ENCODE results near the gene RAMP3.

The RAMP3 gene

DNA sequence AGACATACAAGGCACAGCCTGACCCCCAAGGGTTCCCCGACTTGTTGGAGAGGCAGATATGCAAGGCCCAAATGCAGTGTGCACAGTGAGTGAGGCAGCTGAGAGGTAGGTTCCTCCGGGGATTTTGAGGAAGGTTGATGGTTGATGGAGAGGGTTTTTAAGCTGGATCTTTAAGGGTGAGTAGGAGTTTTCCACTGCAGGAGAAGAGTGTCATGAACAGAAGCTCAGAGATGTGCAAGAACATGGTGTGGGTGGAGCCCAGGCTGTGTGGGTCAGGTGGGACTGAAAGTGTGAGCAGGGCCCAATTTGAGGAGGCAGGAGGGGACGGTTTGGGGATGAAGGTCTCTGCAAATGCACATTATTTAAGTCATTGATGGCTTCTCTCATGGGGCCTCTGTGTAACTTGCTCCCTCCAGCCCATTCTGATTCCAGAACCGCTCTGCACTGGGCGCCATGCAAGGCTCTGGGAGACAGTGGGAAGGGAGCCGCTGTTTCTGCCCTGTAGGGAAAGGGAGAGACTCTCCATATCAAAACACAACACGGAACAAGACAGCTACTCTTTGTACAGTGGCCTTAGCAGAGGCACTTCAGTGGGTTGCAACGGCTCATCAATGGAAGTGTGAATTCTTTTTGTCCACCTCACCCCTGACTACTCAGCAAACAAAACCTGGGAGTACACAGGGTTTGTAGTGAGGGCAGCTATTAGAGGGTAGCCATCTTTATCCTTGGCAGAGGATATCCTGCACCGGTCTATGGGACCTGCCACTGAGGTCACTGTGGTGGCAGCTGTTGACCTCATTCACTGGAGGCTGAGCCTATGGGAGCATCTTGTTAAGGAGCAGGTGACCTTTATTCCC lies 29.7 kb downstream of the RAMP3 start:
- Histone ChIP-seq H3K27ac (no peak overlapping the region), H3K4me3 (IDR thresholded peaks at IDR 0.05; ENCODE audit: insufficient read depth, low read depth, low read length) (no peak overlapping the region), H3K27me3 (ENCODE audit: insufficient read depth, low read depth) (no peaks in the 10 kb centered on the region), H3K79me2 (ENCODE audit: insufficient read depth, low read depth) (no peaks in the 10 kb centered on the region), H3K4me2 (no peak overlapping the region), H3K36me3 (ENCODE audit: insufficient read depth) (no peaks in the 10 kb centered on the region), H3K4me1 (ENCODE audit: low read depth, poor library complexity, severe bottlenecking) (no peaks in the 10 kb centered on the region), H4K20me1 (ENCODE audit: insufficient read depth) (no peaks in the 10 kb centered on the region), H2AFZ (ENCODE audit: low read depth) (no peak overlapping the region), H3K9ac (no peak overlapping the region)
- TF ChIP-seq, protein P1, sequence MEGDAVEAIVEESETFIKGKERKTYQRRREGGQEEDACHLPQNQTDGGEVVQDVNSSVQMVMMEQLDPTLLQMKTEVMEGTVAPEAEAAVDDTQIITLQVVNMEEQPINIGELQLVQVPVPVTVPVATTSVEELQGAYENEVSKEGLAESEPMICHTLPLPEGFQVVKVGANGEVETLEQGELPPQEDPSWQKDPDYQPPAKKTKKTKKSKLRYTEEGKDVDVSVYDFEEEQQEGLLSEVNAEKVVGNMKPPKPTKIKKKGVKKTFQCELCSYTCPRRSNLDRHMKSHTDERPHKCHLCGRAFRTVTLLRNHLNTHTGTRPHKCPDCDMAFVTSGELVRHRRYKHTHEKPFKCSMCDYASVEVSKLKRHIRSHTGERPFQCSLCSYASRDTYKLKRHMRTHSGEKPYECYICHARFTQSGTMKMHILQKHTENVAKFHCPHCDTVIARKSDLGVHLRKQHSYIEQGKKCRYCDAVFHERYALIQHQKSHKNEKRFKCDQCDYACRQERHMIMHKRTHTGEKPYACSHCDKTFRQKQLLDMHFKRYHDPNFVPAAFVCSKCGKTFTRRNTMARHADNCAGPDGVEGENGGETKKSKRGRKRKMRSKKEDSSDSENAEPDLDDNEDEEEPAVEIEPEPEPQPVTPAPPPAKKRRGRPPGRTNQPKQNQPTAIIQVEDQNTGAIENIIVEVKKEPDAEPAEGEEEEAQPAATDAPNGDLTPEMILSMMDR (conservative IDR thresholded peaks at IDR 0.05; ENCODE audit: low read depth, low read length) = no peak

DNA sequence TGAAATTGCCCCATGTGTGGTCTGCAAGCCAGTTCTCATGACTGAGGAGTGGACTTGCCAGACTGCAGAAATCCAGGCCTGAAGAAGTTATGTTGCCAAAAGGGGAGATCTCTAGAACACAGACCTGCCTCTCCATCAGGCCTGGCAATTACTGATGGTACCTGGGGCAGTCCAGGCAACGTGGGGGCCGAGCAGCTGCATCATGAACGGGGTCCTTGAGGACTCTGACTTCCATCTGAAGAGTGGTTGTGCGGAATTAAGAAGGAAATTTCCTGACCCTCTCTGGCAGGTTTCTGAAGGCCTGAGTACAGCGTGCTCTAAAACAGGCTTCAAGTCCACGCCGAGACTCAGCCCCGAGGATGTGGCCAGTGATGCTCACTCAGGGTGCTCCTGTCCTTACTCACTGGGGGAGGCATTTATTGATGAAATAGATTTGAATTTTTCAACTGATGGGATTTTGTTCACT lies 30.4 kb downstream of the RAMP3 start:
- H3K4me3 ChIP-seq (IDR thresholded peaks at IDR 0.05; ENCODE audit: insufficient read depth, low read depth, low read length) = no peak overlapping the region
- no peaks in the 10 kb centered on the region for H3K27me3 ChIP-seq (ENCODE audit: insufficient read depth, low read depth)
- no peak overlapping the region for H3K9ac ChIP-seq
- H3K4me1 ChIP-seq (ENCODE audit: low read depth, poor library complexity, severe bottlenecking) = no peaks in the 10 kb centered on the region
- H3K4me2 ChIP-seq = no peak overlapping the region
- no peak overlapping the region for H2AFZ ChIP-seq (ENCODE audit: low read depth)
- TF ChIP-seq, protein P1 (conservative IDR thresholded peaks at IDR 0.05; ENCODE audit: low read depth, low read length) = no peak
- no peak overlapping the region for H3K27ac ChIP-seq
- H3K79me2 ChIP-seq (ENCODE audit: insufficient read depth, low read depth) = no peaks in the 10 kb centered on the region
- H4K20me1 ChIP-seq (ENCODE audit: insufficient read depth) = no peaks in the 10 kb centered on the region
- H3K36me3 ChIP-seq (ENCODE audit: insufficient read depth) = no peaks in the 10 kb centered on the region

DNA sequence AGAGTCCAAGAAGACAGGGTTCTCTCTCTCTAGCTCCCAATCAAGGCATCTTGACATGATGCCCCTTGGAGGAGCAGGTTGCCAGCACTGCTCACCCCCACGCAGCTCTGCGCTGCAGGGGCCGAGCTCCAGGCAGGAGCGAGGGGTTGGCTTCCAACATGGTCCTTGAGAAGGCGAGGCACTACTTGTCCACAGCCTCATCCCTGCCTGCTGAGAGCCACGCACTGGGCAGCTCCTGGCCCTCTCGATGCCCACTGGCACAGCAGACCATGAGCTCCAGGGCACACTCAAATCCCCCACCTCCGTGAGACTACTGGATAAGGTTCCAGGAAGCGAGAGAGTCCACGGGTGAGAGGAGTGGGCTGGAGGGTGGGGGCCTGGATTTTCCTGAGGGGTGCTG lies 31.1 kb downstream of the RAMP3 start:
- H2AFZ ChIP-seq (ENCODE audit: low read depth) = no peak overlapping the region
- H3K4me1 ChIP-seq (ENCODE audit: low read depth, poor library complexity, severe bottlenecking) = no peaks in the 10 kb centered on the region
- no peaks in the 10 kb centered on the region for H3K36me3 ChIP-seq (ENCODE audit: insufficient read depth)
- H3K27ac ChIP-seq = no peak overlapping the region
- H3K4me3 ChIP-seq (IDR thresholded peaks at IDR 0.05; ENCODE audit: insufficient read depth, low read depth, low read length) = no peak overlapping the region
- H3K79me2 ChIP-seq (ENCODE audit: insufficient read depth, low read depth) = no peaks in the 10 kb centered on the region
- H3K4me2 ChIP-seq = no peak overlapping the region
- H3K9ac ChIP-seq = no peak overlapping the region
- no peaks in the 10 kb centered on the region for H4K20me1 ChIP-seq (ENCODE audit: insufficient read depth)
- TF ChIP-seq, protein P1 (conservative IDR thresholded peaks at IDR 0.05; ENCODE audit: low read depth, low read length) = no peak
- no peaks in the 10 kb centered on the region for H3K27me3 ChIP-seq (ENCODE audit: insufficient read depth, low read depth)

DNA sequence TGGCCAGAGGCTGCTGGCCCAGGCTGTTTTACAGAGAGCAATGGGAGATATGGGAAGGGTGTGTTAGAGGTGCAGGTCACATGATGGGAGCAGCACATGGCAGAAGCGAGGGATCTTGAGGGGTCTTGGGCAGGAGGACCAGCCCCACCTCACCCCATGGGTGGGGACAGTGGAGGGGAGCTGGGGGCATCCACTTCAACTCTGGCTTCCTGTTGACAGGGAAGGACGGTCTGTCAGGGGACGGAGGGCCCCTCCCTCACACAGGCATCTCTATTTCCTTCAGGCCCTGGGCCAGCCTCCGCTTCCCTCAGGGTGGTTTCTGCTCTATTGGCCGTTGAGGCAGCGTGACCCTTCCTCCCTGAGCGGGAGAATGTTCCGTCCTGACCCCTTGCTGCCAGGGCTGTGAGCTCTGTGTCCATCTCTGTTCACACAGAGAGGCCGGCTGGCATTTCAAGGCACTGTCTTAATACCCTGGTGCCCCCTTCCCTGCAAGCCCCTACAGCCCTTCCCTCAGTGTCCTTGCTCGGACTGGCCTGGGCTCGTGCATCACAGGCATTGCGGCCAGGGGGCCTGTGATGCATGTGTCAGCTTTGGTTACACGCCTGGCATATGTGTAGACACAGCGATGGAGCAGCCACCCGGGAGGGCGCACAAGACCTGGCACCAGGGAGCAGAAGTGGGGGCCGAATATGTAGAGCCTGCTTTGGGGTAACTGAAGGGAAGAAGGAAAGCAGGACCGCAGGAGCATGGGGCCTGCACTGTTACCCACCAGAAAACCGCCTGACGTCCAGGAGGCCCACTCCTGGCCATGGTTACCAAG lies 31.8 kb downstream of the RAMP3 start:
- Histone ChIP-seq H3K4me3 (IDR thresholded peaks at IDR 0.05; ENCODE audit: insufficient read depth, low read depth, low read length) (no peak overlapping the region), H2AFZ (ENCODE audit: low read depth) (no peak overlapping the region), H3K79me2 (ENCODE audit: insufficient read depth, low read depth) (no peaks in the 10 kb centered on the region), H3K4me2 (no peak overlapping the region), H3K36me3 (ENCODE audit: insufficient read depth) (no peaks in the 10 kb centered on the region), H3K27me3 (ENCODE audit: insufficient read depth, low read depth) (no peaks in the 10 kb centered on the region), H3K27ac (no peak overlapping the region), H4K20me1 (ENCODE audit: insufficient read depth) (no peaks in the 10 kb centered on the region), H3K4me1 (ENCODE audit: low read depth, poor library complexity, severe bottlenecking) (no peaks in the 10 kb centered on the region), H3K9ac (no peak overlapping the region)
- TF ChIP-seq, protein P1 (conservative IDR thresholded peaks at IDR 0.05; ENCODE audit: low read depth, low read length) = no peak
